T47D (cell line): ENCODE results near the gene CYP4F8.
"Not testable (repeated sequence)": the region's sequence is repeated elsewhere in the genome, so short reads cannot be mapped to it uniquely, and the experiment has no call there.

ENCODE experiments used
- DNase-seq, 2 experiments: peaks; one replicate each; pipeline versions ENCODE4 v3.0.0 to v3.0.0-alpha.2; 2011 to 2012; ENCODE audit warnings: low read depth in 1 of 2, low spot score in 1 of 2
- JUND ChIP-seq: IDR thresholded peaks from 2 replicates; pipeline ENCODE4 v1.6.1; 2012; ENCODE audit warnings: low read depth
- in situ Hi-C: cut with HindIII; loops from 2 replicates; pipeline ENCODE4 v1.10.0; 2016; ENCODE audit warnings: low sequenced_read_pairs, low pct_unique_long_range_greater_than_20kb

The CYP4F8 gene, protein sequence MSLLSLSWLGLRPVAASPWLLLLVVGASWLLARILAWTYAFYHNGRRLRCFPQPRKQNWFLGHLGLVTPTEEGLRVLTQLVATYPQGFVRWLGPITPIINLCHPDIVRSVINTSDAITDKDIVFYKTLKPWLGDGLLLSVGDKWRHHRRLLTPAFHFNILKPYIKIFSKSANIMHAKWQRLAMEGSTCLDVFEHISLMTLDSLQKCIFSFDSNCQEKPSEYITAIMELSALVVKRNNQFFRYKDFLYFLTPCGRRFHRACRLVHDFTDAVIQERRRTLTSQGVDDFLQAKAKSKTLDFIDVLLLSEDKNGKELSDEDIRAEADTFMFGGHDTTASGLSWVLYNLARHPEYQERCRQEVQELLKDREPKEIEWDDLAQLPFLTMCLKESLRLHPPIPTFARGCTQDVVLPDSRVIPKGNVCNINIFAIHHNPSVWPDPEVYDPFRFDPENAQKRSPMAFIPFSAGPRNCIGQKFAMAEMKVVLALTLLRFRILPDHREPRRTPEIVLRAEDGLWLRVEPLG

GRCh38 chr19:15614507-15615379 lies at the start of gene CYP4F8:
TSS of gene CYP4F8 (plus strand) at chr19:15615218. CDS start at chr19:15615617, 399 bp downstream.
- in situ Hi-C loops, result no loop called here
- peak in 1 of 2 experiments; percentile 39 for DNase-seq
- no peak for TF ChIP-seq JUND

GRCh38 chr19:15570420-15570819 lies 44.6 kb upstream of the CYP4F8 start:
- DNase-seq, result no peak
- in situ Hi-C loops, result no loop called here
- no peak for TF ChIP-seq JUND

DNA sequence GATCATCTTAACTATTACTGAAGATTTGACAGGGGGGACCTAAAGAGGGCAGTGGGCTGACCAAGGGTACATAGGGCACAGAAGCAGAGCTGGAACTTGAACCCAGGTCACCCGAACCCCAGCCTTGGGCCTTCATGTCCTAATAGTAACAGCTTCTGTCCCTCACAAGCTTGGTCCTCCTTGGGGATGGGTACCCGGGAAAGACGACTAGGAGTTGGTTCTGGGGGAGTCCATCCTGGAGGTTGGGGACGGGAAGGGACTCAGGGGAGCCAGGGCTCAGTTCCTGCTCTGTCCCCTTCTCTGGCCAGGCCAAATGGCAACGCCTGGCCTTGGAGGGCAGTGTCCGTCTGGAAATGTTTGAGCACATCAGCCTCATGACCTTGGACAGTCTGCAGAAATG lies 39.6 kb upstream of the CYP4F8 start:
- no peak for TF ChIP-seq JUND
- in situ Hi-C loops, result no loop called here
- no peak for DNase-seq

DNA sequence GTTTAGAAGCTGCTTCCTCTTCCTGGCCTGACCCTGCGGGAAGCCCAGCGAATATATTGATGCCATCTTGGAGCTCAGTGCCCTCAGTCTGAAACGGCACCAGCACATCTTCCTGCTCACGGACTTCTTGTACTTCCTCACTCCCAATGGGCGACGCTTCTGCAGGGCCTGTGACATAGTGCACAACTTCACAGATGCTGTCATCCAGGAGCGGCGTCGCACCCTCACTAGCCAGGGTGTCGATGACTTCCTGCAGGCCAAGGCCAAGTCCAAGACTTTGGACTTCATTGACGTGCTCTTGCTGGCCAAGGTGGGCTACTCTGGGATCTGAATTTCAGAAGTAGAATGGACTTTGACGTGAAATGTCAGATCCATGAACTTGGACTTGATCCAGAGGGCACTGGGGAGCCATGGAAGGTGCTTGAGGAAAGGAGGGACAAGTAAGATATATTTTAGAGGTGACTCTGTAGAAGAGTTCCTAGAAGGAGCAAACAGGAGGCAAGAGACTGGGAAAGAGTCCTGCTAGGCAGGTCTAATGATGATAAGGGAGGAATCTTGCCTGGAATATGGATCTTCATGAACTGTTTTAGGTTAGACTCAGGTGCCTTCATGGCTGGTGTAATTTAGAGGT lies 38.4 kb upstream of the CYP4F8 start:
- no peak for DNase-seq
- in situ Hi-C loops, result no loop called here
- no peak for TF ChIP-seq JUND

DNA sequence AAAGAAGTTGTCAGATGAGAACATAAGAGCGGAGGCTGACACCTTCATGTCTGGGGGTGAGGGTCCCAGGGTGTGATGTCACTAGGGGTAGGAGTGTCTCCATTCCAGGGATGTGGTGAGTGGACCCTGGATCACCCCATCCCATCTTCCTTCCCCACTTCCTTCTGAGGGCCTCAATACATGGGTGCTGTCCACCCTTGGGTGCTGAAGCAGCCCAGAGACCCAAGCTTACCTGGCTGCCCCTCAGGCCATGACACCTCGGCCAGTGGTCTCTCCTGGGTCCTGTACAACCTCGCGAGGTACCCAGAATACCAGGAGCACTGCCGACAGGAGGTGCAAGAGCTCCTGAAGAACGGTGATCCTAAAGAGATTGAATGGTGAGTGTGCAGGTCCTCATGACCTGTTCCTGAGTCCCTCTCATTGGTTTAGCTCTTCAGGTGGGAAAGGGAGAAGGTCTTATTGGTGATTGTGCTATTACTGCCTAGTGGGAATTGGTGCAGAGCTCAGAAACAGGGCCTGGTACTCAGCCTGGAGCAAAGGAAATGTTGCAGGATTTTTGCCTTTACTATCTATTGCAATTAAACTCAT lies 37.7 kb upstream of the CYP4F8 start:
- in situ Hi-C loops, result no loop called here
- DNase-seq, result peak in 1 of 2 experiments; percentile 38
- no peak for TF ChIP-seq JUND

DNA sequence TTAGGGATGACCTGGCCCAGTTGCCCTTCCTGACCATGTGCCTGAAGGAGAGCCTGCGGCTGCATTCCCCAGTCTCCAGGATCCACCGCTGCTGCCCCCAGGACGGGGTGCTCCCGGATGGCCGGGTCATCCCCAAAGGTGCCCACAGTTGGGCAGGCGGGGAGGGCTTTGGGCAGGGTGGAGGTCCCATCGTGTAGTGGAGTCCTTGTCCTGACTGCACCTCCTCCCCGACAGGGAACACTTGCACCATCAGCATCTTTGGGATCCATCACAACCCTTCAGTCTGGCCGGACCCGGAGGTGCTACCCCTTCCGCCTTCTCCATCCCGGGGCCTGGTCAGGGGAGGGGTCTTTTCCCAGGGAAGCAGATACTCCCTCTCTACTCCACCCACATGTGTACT lies 31.7 kb upstream of the CYP4F8 start:
- TF ChIP-seq JUND, result no peak
- no peak for DNase-seq
- in situ Hi-C loops, result no loop called here

GRCh38 chr19:15584095-15584494 lies 30.9 kb upstream of the CYP4F8 start:
- DNase-seq, result no peak
- in situ Hi-C loops, result no loop called here
- no peak for TF ChIP-seq JUND

DNA sequence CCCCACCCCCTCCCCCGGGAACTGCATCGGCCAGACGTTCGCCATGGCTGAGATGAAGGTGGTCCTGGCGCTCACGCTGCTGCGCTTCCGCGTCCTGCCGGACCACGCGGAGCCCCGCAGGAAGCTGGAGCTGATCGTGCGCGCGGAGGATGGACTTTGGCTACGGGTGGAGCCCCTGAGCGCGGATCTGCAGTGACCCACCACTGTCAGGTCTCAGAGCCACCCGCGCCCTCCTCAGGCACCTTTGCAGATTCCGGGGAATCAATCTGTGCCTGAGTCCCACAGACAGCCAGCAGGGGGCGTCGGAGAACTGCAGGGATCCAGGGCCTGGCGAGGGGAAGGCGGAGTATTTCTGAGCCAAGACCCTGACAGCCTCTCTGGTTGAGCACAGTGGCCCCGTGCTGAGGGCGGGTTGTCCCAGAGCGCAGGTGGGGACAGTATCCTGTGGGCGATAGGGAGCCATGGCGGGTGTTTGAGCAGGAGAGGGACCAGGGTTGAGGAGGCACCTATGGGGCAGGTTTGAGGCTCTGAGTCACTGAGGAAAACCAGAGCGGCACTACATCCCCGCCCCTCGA lies 30.4 kb upstream of the CYP4F8 start:
- in situ Hi-C loops, result no loop called here
- DNase-seq, result peak; percentile 49 to 69
- TF ChIP-seq JUND, result no peak

- DNase-seq, result no peak
- TF ChIP-seq JUND, result no peak
- in situ Hi-C loops, result no loop called here
Measured at GRCh38 chr19:15587663-15588062, 27.4 kb upstream of the CYP4F8 start.

DNA sequence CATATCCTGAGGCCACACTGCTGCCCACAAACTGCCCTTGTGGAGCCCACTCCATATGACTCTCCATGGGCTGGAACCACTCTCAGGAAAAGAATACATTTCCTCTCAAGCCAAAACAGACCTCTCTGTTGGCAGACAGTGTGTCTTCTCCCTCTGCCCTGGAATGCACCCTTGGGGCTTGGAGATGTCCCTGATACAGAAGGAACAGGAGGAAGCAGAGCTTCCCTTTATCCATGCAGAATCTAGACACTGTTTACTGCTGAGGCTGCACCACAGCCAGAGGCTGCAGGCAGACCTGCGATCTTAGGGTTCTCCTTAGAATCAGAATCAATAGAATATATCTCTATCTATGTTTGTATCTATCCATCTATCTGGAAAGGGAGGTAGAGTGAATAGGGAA lies 26.8 kb upstream of the CYP4F8 start:
- peak in 1 of 2 experiments; percentile 44 for DNase-seq
- in situ Hi-C loops, result no loop called here
- TF ChIP-seq JUND, result no peak

DNA sequence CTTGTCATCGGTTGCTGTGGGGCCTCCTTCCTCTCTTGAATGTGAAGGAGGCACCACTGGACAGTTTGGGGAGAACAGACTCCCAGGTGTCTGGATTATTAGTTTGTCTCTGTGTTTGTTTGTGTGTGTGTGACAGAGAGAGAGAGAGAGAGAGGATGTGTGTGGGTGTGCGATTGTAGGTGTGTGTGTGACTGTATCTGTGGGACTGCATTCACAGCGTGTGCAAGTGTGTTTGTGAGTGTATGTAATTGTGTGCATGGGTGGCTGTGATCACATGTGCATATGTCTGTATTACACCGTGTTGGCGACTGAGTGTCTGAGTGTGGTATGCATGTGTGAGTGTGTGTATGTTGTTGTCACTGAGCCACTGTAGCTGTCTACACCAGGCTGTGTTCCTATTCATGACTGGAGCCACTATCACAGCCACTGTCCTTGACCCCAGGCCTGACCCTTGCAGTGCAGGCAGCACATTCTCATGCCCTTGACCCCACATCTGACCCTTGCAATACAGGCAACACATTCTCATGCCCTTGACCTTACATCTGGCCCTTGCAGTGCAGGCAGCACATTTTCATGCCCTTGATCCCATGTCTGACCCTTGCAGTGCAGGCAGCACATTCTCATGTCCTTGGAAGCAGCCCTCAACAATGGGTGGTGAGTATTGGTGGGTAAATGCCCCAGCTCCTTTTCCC lies 25.1 kb upstream of the CYP4F8 start:
- DNase-seq, result no peak
- in situ Hi-C loops, result no loop called here
- no peak for TF ChIP-seq JUND

DNA sequence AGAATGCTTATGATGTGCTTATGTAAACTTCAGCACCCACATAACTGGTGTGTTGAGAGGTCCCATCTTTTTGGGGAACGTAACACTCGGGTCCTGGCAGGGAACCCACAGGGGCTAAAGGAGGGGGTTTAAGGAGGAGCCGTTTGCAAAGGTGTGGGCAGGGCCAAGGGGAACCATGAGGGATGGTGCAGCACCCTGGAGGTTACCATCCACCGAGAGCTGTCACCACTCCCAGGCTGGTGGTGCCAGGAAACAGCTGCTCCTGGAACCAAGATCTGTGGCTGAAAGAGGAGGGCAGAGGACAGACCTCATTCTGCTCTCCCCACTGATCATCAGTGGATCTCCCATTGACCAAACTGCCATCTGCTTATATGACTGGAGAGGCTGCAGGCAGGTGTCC lies 23.2 kb upstream of the CYP4F8 start:
- TF ChIP-seq JUND, result no peak
- DNase-seq, result no peak
- in situ Hi-C loops, result no loop called here

DNA sequence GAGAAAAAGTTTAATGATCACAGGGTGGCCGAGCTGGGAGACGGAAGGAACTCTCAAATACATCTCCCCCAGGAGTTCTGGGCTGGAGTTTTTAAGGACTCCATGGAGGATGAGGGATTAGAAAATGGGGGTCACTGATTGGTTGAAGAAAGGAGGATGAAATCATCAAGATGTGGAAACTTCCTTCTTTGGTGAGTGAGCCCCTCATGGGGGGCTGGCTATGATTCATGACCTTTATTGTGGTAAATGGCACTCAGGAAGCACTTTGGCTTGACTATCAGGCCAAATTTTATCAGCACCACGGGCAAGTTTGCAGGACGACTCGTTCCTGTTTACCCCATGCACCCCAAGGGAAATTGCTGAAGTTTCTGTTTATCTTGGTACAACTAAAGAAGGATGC lies 22.5 kb upstream of the CYP4F8 start:
- in situ Hi-C loops, DNase-seq: not testable (repeated sequence)

DNA sequence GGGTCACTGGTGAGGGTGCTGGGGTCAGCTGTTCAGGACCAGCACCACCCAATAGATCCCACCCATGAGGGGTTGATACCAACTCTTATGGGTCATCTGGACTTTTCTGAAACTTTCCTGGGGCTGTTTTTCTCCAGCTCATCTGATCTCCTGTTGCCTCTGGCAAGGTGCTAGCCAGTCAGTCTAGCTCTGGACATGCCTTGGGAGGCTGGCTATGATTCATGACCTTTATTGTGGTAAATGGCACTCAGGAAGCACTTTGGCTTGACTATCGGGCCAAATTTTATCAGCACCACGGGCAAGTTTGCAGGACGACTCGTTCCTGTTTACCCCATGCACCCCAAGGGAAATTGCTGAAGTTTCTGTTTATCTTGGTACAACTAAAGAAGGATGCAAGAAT lies 21.3 kb upstream of the CYP4F8 start:
- peak in 1 of 2 experiments; percentile 28 for DNase-seq
- in situ Hi-C loops, result not testable (repeated sequence)
